Fibroblast of the aortic adventitia (primary cell): ENCODE results near the gene KIAA0040. TPM values are rescaled to one million over a fixed set of nuclear protein-coding genes. Genes with fewer than 3 reads are reported as not detected.
A peak's percentile ranks its signal among the peaks of the same experiment; 100 is the strongest.

Source experiments
- DNase-seq: peaks from one replicate; pipeline ENCODE4 v3.0.0-alpha.2; 2010; ENCODE audit warnings: low read depth
- H3K4me3 ChIP-seq: 2 replicates; pipeline ENCODE4 v1.5.1; 2011; ENCODE audit warnings: low read depth, mild to moderate bottlenecking, control low read depth, low read length, moderate library complexity
- CTCF ChIP-seq: IDR thresholded peaks from 2 replicates; pipeline ENCODE4 v1.5.1; 2011; ENCODE audit warnings: mild to moderate bottlenecking, low read length, control low read depth, inconsistent platforms; ENCODE audit not compliant: insufficient read depth
- total RNA-seq: library from RNA; depleted of rRNA; stranded (reverse); fragments of >200 nt; gene quantifications from 2 replicates; pipeline ENCODE4 v1.2.3, GENCODE V29; 2012; ENCODE audit warnings: low replicate concordance

Gene KIAA0040
- total RNA-seq, 1 donor: 0.99 TPM

GRCh38 chr1:175173531-175173930, 19.0 kb downstream of the KIAA0040 start:
- no peak for DNase-seq
- no peak overlapping the region for H3K4me3 ChIP-seq
- no peak for TF ChIP-seq CTCF

DNA sequence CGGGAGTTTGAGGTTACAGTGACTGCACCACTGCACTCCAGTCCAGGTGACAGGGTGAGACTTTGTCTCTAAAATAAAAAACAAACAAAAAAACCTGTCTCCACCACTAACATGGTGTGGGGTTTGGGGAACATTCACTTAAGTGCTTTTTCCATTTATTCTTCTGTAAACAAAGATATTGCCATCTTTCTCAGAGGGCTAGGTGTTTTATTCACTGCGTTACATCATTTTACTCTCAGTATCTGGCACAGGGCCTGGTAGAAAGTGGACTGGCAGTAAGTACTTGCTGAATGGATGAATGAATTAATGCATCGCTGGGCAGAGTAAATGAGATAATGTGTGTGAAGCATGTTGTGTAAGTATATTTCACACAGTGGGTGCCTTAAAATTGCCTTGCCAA, 20.1 kb downstream of the KIAA0040 start:
- DNase-seq: no peak
- TF ChIP-seq CTCF: no peak
- no peak overlapping the region for H3K4me3 ChIP-seq

GRCh38 chr1:175171036-175171913, 21.3 kb downstream of the KIAA0040 start:
- no peak for DNase-seq
- TF ChIP-seq CTCF: no peak
- no peak overlapping the region for H3K4me3 ChIP-seq

DNA sequence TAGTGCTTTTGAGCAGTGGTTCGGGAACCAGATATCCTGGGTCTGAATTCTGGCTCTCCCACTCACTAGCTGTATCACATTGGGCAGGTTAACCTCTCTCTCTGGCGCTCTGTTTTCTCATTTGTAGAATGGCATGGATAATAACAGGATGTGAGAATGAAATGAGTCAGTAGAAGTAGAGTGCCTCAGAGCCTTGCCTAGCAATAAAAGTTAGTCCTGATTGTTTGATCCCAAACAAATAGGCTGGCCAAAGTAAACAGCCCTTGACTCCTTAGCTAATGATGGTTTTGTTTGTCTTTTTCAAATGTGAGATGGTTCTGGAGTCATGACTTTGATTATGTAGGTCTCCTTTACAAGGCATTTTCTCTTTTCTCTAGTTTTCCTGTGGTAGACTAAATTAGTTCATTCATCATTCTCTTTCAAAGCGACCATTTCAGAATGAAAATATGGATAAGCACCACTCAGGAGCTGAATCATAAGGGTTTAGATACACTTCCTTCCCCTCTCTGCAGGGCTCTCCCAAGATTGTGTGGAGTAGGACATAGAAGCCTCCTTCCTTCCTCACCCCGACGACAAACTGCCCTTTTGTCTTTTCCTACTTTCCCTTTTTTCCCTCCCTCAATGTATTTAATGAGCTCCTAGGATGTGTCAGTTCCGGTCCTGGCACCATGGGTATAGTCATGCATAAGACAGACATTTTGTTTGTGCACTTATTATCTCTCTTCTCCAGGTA, 23.1 kb downstream of the KIAA0040 start:
- no peak for TF ChIP-seq CTCF
- DNase-seq: peak; percentile 14
- H3K4me3 ChIP-seq: no peak overlapping the region

GRCh38 chr1:175168782-175169181, 23.8 kb downstream of the KIAA0040 start:
- no peak for TF ChIP-seq CTCF
- DNase-seq: no peak
- no peak overlapping the region for H3K4me3 ChIP-seq

- no peak overlapping the region for H3K4me3 ChIP-seq
- no peak for TF ChIP-seq CTCF
- no peak for DNase-seq
Observed at GRCh38 chr1:175167861-175168260, 24.7 kb downstream of the KIAA0040 start.
